GM12892 (cell line): ENCODE measurements around the gene BCL11B.
"Not testable (repeated sequence)": the region's sequence is repeated elsewhere in the genome, so short reads cannot be mapped to it uniquely, and the experiment has no call there.

Experiments
- DNase-seq: peaks from one replicate; pipeline ENCODE4 v3.0.0; 2011; ENCODE audit not compliant: insufficient read length
- FAIRE-seq: peaks from 2 replicates; lab custom pipeline; 2011; peaks lifted over from hg19 to GRCh38; lab: Jason Lieb, UNC
- POLR2A ChIP-seq: IDR thresholded peaks from 2 replicates; pipeline ENCODE4 v1.6.1; 2011; ENCODE audit warnings: low read depth, low read length, control low read depth
- POLR2AphosphoS5 ChIP-seq: IDR thresholded peaks from 2 replicates; pipeline ENCODE4 v1.6.1; 2011; ENCODE audit warnings: low read depth, low read length, control low read depth
- TAF1 ChIP-seq: IDR thresholded peaks from 2 replicates; pipeline ENCODE4 v1.6.1; 2011; ENCODE audit warnings: low read depth, mild to moderate bottlenecking, control low read depth, low read length, borderline replicate concordance

BCL11B gene

DNA sequence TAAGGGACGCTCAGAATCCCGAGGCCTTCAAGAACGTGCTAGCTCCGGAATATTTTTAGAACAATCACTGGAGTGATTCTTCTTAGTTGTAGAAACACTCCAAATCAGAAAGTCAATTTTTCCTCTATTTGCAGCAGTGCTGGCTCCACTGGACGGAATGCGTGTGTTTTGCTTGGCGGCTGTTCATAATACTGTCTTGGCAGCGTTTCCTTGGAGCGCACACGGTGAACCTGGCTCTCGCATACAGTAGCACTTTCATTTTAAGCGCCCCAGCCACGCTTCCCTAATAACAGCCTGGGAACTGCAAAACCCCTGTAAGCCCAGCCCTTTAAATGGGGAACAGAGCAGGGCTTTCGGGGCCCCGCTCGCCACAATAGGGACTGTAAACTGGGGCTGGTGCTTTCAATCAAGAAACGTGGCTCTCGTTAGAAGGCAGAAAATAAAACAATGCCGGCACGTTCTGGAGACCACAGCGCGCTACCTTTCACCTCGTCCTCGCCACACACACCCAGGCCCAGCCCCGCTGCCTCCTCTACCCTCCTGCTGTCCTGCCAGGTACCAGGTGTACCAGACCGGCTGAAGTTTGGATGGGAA is 79.9 kb downstream of the BCL11B start:
- no peak for DNase-seq
- no peak for FAIRE-seq
- TF ChIP-seq POLR2A: no peak
- TF ChIP-seq TAF1: no peak
- TF ChIP-seq POLR2AphosphoS5: no peak

DNA sequence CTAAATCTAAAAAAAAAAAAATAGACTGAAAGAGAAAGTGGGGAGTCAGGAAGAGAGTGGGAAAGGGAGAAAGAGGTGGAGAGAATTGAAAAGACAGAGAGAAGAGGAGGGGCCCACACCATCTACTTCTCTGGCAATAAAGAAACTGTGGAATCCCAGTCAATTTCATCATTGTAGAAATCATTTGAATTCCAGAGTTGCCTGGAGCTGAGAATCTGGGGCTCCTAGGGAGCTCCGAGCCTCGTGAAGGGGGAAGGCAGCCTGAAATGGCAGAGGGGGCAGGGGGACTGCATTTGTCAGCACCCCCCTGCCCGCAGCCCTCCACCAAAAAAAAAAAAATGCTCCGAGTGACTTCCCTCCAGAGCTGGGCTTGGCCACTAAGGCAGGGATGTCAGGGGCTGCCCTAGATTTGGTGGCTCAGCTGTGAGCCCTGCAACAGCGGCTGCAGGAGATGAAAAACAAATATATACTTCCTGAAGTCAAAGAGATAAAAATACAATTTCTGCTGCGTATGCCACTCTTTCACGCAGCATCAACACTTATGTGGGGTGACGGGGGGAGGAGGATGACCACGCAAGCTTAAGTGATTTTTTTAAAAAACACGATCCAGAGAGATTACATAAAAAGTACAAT is 80.5 kb downstream of the BCL11B start:
- TF ChIP-seq TAF1 (no peak), POLR2AphosphoS5 (no peak), POLR2A (no peak)
- FAIRE-seq (no peak), DNase-seq (no peak)

GRCh38 chr14:99190696-99191394 is 81.2 kb downstream of the BCL11B start:
- DNase-seq (no peak), FAIRE-seq (no peak)
- TF ChIP-seq POLR2A: no peak
- TF ChIP-seq TAF1: no peak
- no peak for TF ChIP-seq POLR2AphosphoS5

DNA sequence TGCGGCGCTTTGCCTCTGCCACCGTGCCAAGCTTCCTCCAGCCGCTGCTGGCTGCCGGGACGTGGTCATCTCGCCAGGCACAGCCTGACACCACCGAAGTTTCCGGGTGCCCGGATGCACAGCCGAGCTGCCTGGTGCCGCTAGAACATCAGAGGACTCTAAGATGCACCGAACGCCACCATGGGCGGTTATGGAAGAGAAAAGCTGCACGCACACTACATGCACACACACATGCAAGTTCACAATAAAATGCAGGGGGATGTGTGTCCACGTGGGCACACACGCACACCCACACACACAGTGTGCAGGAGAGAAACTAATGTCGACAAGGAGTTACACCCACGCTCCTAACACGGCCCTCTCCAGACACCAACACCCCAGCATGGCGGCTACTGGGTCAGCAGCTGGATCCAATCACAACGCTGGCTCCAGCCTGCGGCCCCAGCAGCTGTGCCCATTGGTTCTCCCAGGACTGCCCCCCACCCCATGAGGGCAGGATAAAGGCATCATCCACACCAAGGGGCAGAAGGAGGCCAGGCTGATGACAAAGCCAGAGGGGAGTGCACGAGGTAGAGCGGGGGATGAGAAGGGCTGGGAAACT is 82.7 kb downstream of the BCL11B start:
- TF ChIP-seq TAF1 (no peak), POLR2AphosphoS5 (no peak), POLR2A (no peak)
- FAIRE-seq (no peak), DNase-seq (no peak)

DNA sequence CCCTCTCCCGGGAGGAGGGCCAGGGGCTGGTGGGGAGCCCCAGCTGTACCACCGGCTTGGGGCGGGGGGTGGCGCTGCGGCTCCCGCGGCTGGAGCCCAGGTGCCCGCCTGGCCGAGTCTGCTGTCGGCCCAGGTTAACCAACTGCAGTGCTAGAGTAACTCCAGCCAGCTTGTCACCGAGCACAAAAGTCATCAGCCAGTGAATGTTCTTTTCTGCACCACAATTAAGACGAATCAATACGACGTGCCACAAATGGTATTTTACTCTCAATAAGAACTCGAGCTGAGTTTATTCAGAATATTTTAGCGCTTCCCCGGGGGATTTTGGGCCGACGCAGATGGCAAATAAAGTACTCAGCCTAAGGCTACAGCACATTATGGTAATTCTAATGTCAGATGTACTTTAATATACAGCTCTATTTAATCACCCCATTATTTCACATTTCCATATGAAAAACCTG is 83.2 kb downstream of the BCL11B start:
- TF ChIP-seq POLR2A: no peak
- no peak for TF ChIP-seq POLR2AphosphoS5
- TF ChIP-seq TAF1: no peak
- no peak for FAIRE-seq
- no peak for DNase-seq

DNA sequence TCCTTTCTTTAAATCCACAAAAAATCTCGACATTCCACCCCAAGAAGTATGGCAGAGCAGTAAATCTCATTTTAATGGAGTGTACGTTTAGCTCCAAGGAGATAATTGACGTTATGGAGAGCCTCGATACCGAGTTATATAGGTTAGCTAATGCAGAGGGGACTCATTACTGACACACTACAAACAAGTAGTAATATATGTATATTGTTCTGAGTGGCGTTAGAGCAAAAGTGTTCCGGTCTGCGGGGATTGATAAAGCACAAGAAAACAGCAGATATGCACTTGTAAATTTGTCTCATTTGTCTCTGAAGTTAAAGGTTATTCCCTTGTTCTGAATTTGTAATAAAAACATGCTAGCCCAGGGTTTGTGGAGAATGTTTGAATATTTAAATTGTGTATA is 84.1 kb downstream of the BCL11B start:
- no peak for FAIRE-seq
- TF ChIP-seq POLR2A: no peak
- TF ChIP-seq TAF1: no peak
- no peak for TF ChIP-seq POLR2AphosphoS5
- no peak for DNase-seq

DNA sequence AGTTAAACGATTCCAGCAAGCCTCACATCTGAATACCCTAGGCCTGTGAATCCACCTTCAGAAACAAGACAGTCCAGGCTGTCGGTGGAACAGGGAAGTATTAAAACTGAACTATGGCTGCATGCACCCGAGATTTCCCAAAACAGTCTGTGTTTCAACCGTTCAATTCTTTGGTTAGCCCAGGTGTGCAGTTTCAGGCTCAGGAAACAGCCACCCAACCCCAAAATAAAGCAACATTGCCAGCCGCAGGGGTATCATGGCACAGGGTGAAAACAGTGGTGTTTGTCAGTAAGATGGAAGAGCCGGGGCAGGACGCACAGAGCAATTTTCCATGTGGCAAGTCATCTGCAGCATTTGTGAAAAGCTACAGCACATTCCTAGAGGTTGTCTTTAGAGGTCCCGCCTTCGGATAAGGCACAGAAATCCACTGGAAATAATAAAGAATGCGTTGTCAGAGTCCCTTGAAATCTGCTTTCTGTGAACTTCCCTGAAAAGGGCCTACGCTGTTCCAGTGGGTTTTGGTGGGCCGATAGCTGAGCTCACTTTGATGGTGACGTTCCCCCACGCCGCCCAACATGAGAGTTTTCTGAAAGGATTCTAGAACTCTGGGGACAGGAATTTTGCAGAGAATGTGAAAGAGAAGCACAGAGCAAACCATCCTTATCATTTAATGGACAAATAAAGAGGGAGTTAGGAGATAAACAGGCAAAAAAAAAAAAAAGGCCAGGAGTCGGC is 84.9 kb downstream of the BCL11B start:
- TF ChIP-seq POLR2A (no peak), POLR2AphosphoS5 (no peak), TAF1 (no peak)
- DNase-seq (no peak), FAIRE-seq (no peak)

DNA sequence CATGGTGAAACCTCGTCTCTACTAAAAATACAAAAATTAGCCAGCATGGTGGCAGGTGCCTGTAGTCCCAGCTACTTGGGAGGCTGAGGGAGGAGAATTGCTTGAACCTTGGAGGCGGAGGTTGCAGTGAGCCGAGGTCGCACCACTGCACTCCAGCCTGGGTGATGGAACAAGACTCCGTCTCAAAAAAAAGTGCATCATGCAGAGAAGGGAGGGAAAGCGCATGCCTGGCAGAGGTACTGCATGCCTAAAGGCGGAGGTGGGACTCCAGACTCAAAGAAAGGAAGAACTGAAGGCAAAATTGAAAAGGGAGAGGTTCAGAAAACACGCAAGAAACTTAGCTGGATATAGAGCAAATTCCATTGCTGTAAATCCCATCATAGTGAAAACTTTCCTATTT is 85.7 kb downstream of the BCL11B start:
- not testable (repeated sequence) for FAIRE-seq, DNase-seq

GRCh38 chr14:99185436-99186068 is 86.4 kb downstream of the BCL11B start:
- DNase-seq: no peak
- no peak for FAIRE-seq
- no peak for TF ChIP-seq TAF1
- TF ChIP-seq POLR2A: no peak
- no peak for TF ChIP-seq POLR2AphosphoS5

GRCh38 chr14:99183716-99184115 is 88.3 kb downstream of the BCL11B start:
- no peak for DNase-seq
- FAIRE-seq: no peak
- no peak for TF ChIP-seq TAF1
- TF ChIP-seq POLR2AphosphoS5: no peak
- TF ChIP-seq POLR2A: no peak

DNA sequence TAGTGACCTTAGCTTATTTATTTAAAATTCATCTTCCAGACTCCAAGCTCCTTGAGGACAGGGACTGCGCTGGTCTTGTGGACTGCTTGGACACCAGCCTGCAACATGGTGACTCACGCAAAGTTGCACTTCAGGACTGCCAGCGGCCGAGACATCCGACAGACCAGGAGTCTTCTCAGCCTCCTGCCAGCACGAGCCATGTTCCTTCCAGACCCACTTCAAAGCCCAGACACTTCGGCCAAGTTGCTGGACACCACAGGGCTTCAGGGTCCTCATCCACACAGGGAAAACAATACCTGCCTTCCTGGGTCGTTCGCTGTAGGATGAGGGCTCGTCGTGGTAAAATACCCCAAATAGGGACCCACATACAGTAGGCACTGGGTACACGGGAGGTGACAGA is 88.7 kb downstream of the BCL11B start:
- TF ChIP-seq POLR2A: no peak
- TF ChIP-seq POLR2AphosphoS5: no peak
- TF ChIP-seq TAF1: no peak
- no peak for DNase-seq
- no peak for FAIRE-seq
